LoVo (cell line): Measurements from ENCODE around the gene DBP.
"Not testable (repeated sequence)": the region's sequence is repeated elsewhere in the genome, so short reads cannot be mapped to it uniquely, and the experiment has no call there.

Experiments
- DNase-seq: peaks from one replicate; pipeline ENCODE4 v3.0.0-alpha.2; 2016; ENCODE audit warnings: low spot score

The DBP gene

GRCh38 chr19:48668332-48668731, 31.2 kb upstream of the DBP start:
- no peak for DNase-seq

- DNase-seq: no peak
Observed at GRCh38 chr19:48665786-48666185, 28.6 kb upstream of the DBP start.

- no peak for DNase-seq
Observed at GRCh38 chr19:48664476-48664875, 27.3 kb upstream of the DBP start.

- DNase-seq: no peak
Observed at GRCh38 chr19:48663667-48664066, 26.5 kb upstream of the DBP start.

GRCh38 chr19:48661711-48662090, 24.5 kb upstream of the DBP start:
- no peak for DNase-seq

- peak; percentile 44 for DNase-seq
Observed at GRCh38 chr19:48660852-48661710, 23.9 kb upstream of the DBP start.

- DNase-seq: no peak
Observed at GRCh38 chr19:48659768-48660167, 22.6 kb upstream of the DBP start.

GRCh38 chr19:48658483-48658882, 21.3 kb upstream of the DBP start:
- DNase-seq: no peak

- not testable (repeated sequence) for DNase-seq
Observed at GRCh38 chr19:48657828-48658227, 20.6 kb upstream of the DBP start.

- DNase-seq: peak; percentile 23
Observed at GRCh38 chr19:48656840-48657474, 19.8 kb upstream of the DBP start.

GRCh38 chr19:48654299-48655059, 17.3 kb upstream of the DBP start:
- DNase-seq: no peak

- DNase-seq: no peak
Observed at GRCh38 chr19:48651683-48652048, 14.5 kb upstream of the DBP start.

- no peak for DNase-seq
Observed at GRCh38 chr19:48650974-48651682, 13.9 kb upstream of the DBP start.

- no peak for DNase-seq
Observed at GRCh38 chr19:48648134-48648533, 11.0 kb upstream of the DBP start.

GRCh38 chr19:48646722-48647216, 9.6 kb upstream of the DBP start:
- DNase-seq: no peak

- DNase-seq: peak; percentile 84
Observed at GRCh38 chr19:48646001-48646721, 9.0 kb upstream of the DBP start, which contains the start of gene CA11. Gene CA11, minus strand, starts transcription at chr19:48646187. Its CDS starts 555 bp downstream, at chr19:48645632.

- DNase-seq: no peak
Observed at GRCh38 chr19:48645620-48646000, 8.4 kb upstream of the DBP start.

- DNase-seq: peak; percentile 37
Observed at GRCh38 chr19:48644839-48645619, 7.8 kb upstream of the DBP start.

- DNase-seq: no peak
Observed at GRCh38 chr19:48644355-48644754, 7.2 kb upstream of the DBP start.

GRCh38 chr19:48642862-48643261, 5.7 kb upstream of the DBP start:
- DNase-seq: no peak

- no peak for DNase-seq
Observed at GRCh38 chr19:48641850-48642249, 4.7 kb upstream of the DBP start.
